MM.1S (cell line): ENCODE data around the gene PIK3R4.

ENCODE experiments used
- DNase-seq: peaks from one replicate; pipeline ENCODE4 v3.0.0-alpha.2; 2015
- H2AFZ ChIP-seq: fragments of 300-600 bp; sonication (generic); 2 replicates; pipeline ENCODE4 v1.6.0; 2016; ENCODE audit warnings: antibody characterized with exemption, low read length
- H3F3A ChIP-seq: fragments of 300-600 bp; sonication (generic); 2 replicates; pipeline ENCODE4 v1.6.1; 2016; ENCODE audit warnings: mild to moderate bottlenecking, antibody characterized with exemption, low read length, moderate library complexity, mixed read lengths; ENCODE audit not compliant: insufficient read depth
- H3K27ac ChIP-seq: fragments of 300-600 bp; sonication (generic); 2 replicates; pipeline ENCODE4 v1.5.1; 2016; ENCODE audit warnings: mild to moderate bottlenecking, low read length
- H3K27me3 ChIP-seq: fragments of 300-600 bp; sonication (generic); replicated peaks from 2 replicates; pipeline ENCODE4 v1.6.0; 2016; ENCODE audit warnings: low read length; ENCODE audit not compliant: insufficient read depth
- H3K36me3 ChIP-seq: fragments of 300-600 bp; sonication (generic); replicated peaks from 2 replicates; pipeline ENCODE4 v1.6.1; 2016; ENCODE audit warnings: mild to moderate bottlenecking, low read length, mixed read lengths; ENCODE audit not compliant: insufficient read depth
- H3K4me1 ChIP-seq: fragments of 300-600 bp; sonication (generic); 2 replicates; pipeline ENCODE4 v1.6.1; 2016; ENCODE audit warnings: low read length, mixed read lengths
- H3K4me2 ChIP-seq: fragments of 300-600 bp; sonication (generic); 2 replicates; pipeline ENCODE4 v1.6.0; 2016; ENCODE audit warnings: low read depth, low read length
- H3K4me3 ChIP-seq: fragments of 300-600 bp; sonication (generic); 2 replicates; pipeline ENCODE4 v1.5.1; 2016; ENCODE audit warnings: low read length, mixed read lengths
- H3K79me2 ChIP-seq: fragments of 300-600 bp; sonication (generic); 2 replicates; pipeline ENCODE4 v1.6.1; 2016; ENCODE audit warnings: mixed run types, low read length, mixed read lengths
- H3K9ac ChIP-seq: fragments of 300-600 bp; sonication (generic); 2 replicates; pipeline ENCODE4 v1.6.1; 2016; ENCODE audit warnings: low read length, mixed read lengths
- H3K9me2 ChIP-seq: fragments of 300-600 bp; sonication (generic); replicated peaks from 2 replicates; pipeline ENCODE4 v1.6.1; 2016; ENCODE audit warnings: mild to moderate bottlenecking, low read length, mixed read lengths; ENCODE audit not compliant: insufficient read depth
- H3K9me3 ChIP-seq: fragments of 300-600 bp; sonication (generic); replicated peaks from 2 replicates; pipeline ENCODE4 v1.6.1; 2016; ENCODE audit warnings: mild to moderate bottlenecking, low read length, mixed read lengths; ENCODE audit not compliant: insufficient read depth
- H4K20me1 ChIP-seq: fragments of 300-600 bp; sonication (generic); 2 replicates; pipeline ENCODE4 v1.6.1; 2016; ENCODE audit warnings: mild to moderate bottlenecking, low read length, moderate library complexity, mixed read lengths; ENCODE audit not compliant: insufficient read depth
- CTCF ChIP-seq: fragments of 300-600 bp; sonication (generic); IDR thresholded peaks from 2 replicates; pipeline ENCODE4 v1.5.1; 2016; ENCODE audit warnings: antibody characterized with exemption, low read length, mixed read lengths
- EZH2 ChIP-seq: fragments of 300-600 bp; sonication (generic); optimal IDR thresholded peaks from 2 replicates; pipeline ENCODE3; 2017; ENCODE audit warnings: low read depth, mild to moderate bottlenecking, antibody characterized with exemption, low read length, mixed read lengths
- EZH2phosphoT487 ChIP-seq: fragments of 300-600 bp; sonication (generic); IDR thresholded peaks from 2 replicates; pipeline ENCODE4 v1.6.1; 2018; ENCODE audit warnings: antibody characterized with exemption, low read length

Gene PIK3R4

DNA sequence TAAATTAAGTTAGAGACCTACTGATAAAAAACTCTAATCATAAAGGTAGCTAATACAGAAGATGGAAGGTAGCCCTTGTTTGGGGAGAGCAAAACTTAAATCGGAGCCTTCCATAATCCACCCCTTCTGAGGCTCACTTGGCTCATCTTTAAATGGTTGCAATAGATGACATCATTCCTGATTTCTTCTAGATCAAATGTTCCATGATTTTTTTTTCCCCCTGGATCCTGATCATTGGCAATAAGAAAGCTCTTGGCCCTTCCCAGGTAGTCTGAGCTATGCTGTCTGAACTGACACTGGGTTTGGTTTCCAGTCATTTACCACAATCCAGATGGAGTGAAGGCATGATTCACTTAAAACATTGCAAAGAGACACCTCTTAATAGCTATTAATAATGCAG is 92.5 kb downstream of the PIK3R4 start:
- Histone ChIP-seq H3K36me3 (no peaks in the 10 kb centered on the region), H3K9me2 (no peaks in the 10 kb centered on the region), H2AFZ (no peak overlapping the region), H3F3A (no peaks in the 10 kb centered on the region), H3K9ac (no peak overlapping the region), H3K79me2 (no peaks in the 10 kb centered on the region), H3K4me1 (no peaks in the 10 kb centered on the region), H3K27me3 (no peaks in the 10 kb centered on the region), H4K20me1 (no peaks in the 10 kb centered on the region), H3K27ac (no peak overlapping the region), H3K9me3 (no peaks in the 10 kb centered on the region), H3K4me3 (no peak overlapping the region), H3K4me2 (no peak overlapping the region)
- no peak for TF ChIP-seq EZH2phosphoT487
- TF ChIP-seq CTCF = no peak
- TF ChIP-seq EZH2 = no peak
- no peak for DNase-seq

DNA sequence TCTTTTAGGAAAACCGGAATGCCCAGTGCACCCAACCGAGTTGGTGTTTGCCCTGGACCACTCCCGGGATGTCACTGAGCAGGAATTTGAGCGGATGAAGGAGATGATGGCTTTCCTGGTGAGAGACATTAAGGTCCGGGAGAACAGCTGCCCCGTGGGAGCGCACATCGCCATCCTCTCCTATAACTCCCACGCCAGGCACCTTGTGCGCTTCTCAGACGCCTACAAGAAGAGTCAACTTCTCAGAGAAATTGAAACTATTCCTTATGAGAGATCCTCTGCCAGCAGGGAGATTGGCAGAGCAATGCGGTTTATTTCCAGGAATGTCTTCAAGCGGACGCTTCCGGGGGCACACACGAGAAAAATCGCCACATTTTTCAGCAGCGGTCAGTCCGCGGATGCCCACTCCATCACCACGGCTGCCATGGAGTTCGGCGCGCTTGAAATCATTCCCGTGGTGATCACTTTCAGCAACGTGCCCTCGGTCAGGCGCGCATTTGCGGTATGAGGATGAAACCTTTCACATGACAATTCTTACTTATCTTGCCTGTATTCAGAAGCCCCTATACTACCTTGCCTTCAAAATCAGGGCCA is 97.5 kb downstream of the PIK3R4 start:
- no peak for DNase-seq
- H3K9me3 ChIP-seq = no peaks in the 10 kb centered on the region
- H3K9ac ChIP-seq = no peak overlapping the region
- no peaks in the 10 kb centered on the region for H4K20me1 ChIP-seq
- H3K36me3 ChIP-seq = no peaks in the 10 kb centered on the region
- H2AFZ ChIP-seq = no peak overlapping the region
- H3K4me1 ChIP-seq = no peaks in the 10 kb centered on the region
- H3F3A ChIP-seq = no peaks in the 10 kb centered on the region
- H3K27me3 ChIP-seq = no peaks in the 10 kb centered on the region
- no peaks in the 10 kb centered on the region for H3K79me2 ChIP-seq
- H3K27ac ChIP-seq = no peak overlapping the region
- H3K4me3 ChIP-seq = no peak overlapping the region
- H3K4me2 ChIP-seq = no peak overlapping the region
- no peaks in the 10 kb centered on the region for H3K9me2 ChIP-seq
- TF ChIP-seq EZH2 = no peak
- TF ChIP-seq EZH2phosphoT487 = no peak
- TF ChIP-seq CTCF = no peak

GRCh38 chr3:130648293-130648692 is 98.3 kb downstream of the PIK3R4 start:
- TF ChIP-seq EZH2 (no peak), EZH2phosphoT487 (no peak)
- Histone ChIP-seq H3K79me2 (no peaks in the 10 kb centered on the region), H3K27ac (no peak overlapping the region), H3K9me3 (no peaks in the 10 kb centered on the region), H3K27me3 (no peaks in the 10 kb centered on the region), H2AFZ (no peak overlapping the region), H3F3A (no peaks in the 10 kb centered on the region), H4K20me1 (no peaks in the 10 kb centered on the region), H3K9ac (no peak overlapping the region), H3K9me2 (no peaks in the 10 kb centered on the region), H3K4me3 (no peak overlapping the region), H3K4me1 (no peaks in the 10 kb centered on the region), H3K4me2 (no peak overlapping the region), H3K36me3 (no peaks in the 10 kb centered on the region)
- no peak for DNase-seq

DNA sequence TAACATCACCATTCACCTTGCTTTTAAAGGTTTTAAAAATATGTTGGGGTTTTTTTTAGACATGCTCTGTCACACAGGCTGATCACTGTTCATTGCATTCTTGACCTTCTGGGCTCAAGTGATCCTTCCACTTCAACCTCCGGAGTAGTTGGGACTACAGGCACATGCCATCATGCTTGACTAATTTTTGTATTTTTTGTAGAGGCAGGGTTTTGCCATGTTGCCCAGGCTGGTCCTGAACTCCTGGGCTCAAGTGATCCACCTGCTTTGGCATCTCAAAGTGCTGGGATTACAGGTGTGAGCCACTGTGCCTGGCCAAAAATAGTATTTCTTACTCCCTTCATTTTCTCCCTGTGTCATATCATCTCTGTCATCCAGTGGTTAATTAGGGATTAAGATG is 101.4 kb downstream of the PIK3R4 start:
- Histone ChIP-seq H3K36me3 (no peaks in the 10 kb centered on the region), H3K9ac (no peak overlapping the region), H3K4me3 (no peak overlapping the region), H3K79me2 (no peaks in the 10 kb centered on the region), H3K27me3 (no peaks in the 10 kb centered on the region), H3K9me3 (no peaks in the 10 kb centered on the region), H3K4me2 (no peak overlapping the region), H3F3A (no peaks in the 10 kb centered on the region), H3K9me2 (no peaks in the 10 kb centered on the region), H2AFZ (no peak overlapping the region), H3K27ac (no peak overlapping the region), H4K20me1 (no peaks in the 10 kb centered on the region), H3K4me1 (no peaks in the 10 kb centered on the region)
- TF ChIP-seq CTCF (no peak), EZH2 (no peak), EZH2phosphoT487 (no peak)
- DNase-seq = no peak
